GM04504 (cell line): ENCODE results near the gene BBS5.

Experiments used
- DNase-seq: peaks from one replicate; pipeline ENCODE4 v3.0.0-alpha.2; 2012; ENCODE audit warnings: low read depth

The BBS5 gene

DNA sequence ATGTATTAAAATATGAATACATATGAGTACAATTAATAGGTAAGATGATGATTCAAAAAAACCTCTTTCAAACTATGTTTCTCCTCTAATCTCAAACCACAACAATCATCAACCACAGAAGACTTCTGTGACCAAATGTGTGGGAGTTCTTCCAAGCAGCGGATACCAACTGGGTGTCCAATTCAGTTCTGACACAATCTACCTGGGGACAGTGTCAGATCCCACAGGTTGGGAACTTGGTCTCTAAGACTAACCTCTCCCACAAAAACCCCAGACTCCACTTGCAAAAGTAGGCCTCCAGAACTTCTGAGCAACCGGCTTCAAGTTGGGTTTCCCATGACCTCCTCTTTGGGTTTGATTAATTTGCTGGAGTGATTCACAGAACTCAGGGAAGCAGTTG, 67.5 kb downstream of the BBS5 start:
- no peak for DNase-seq
